ENCODE data around the gene C2CD4D. TPM values are rescaled to one million over a fixed set of nuclear protein-coding genes. Genes with fewer than 3 reads are reported as not detected.
"Not testable (repeated sequence)": the region's sequence is repeated elsewhere in the genome, so short reads cannot be mapped to it uniquely, and the experiment has no call there.

C2CD4D gene
- polyA plus RNA-seq, 4 donors: 0.46 to 0.62 TPM; not detected in 2

- WGBS, 3 donors: 44 to 47% (median 45%) methylated on average over 2 of the region's 2 CpGs
- no peak for DNase-seq
Observed at GRCh38 chr1:151864411-151864810, 24.8 kb upstream of the C2CD4D start.

DNA sequence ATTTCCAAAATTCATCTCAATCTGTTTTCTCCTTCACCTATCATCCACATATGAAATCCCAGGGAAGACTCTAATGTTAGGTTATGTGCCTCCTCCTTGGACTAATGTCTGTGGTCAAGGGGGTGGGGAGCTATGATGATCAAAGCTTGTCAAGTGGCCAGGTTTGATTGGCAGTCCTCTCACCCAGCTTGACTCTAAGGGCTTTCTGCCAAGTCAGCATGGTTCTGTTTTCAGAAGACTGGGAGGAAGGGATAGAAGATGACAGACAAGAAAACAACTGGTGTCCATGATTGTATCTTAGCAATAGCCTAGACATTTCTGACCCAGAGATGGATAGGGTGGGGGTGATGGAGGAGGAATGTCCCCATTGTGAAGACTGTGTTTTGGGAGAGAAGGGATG lies 23.0 kb upstream of the C2CD4D start:
- Histone ChIP-seq H3K4me1 (ENCODE audit: control insufficient read depth in 3 of 3, insufficient read depth in 2 of 3, low read depth in 1 of 3, low read length in 2 of 3) (no peaks in the 10 kb centered on the region), H3K27me3 (ENCODE audit: control insufficient read depth in 3 of 3, insufficient read depth in 3 of 3, low read length in 3 of 3) (no peaks in the 10 kb centered on the region), H3K9me3 (ENCODE audit: control insufficient read depth in 2 of 2, insufficient read depth in 1 of 2, low read depth in 1 of 2, low read length in 1 of 2) (no peaks in the 10 kb centered on the region), H3K36me3 (ENCODE audit: control insufficient read depth in 3 of 3, insufficient read depth in 2 of 3, low read depth in 1 of 3, low read length in 3 of 3) (no peaks in the 10 kb centered on the region), H3K4me3 (ENCODE audit: low read depth in 1 of 3, low read length in 3 of 3) (no peak overlapping the region), H3K27ac (ENCODE audit: low read depth in 1 of 3, low read length in 2 of 3) (no peak overlapping the region)
- no peak for DNase-seq
- no peak for FAIRE-seq

More at GRCh38 chr1:151864411-151864810, 24.8 kb upstream of the C2CD4D start:
- Histone ChIP-seq H3K27me3 (ENCODE audit: control insufficient read depth in 3 of 3, insufficient read depth in 3 of 3, low read length in 3 of 3) (no peaks in the 10 kb centered on the region), H3K4me3 (ENCODE audit: low read depth in 1 of 3, low read length in 3 of 3) (no peak overlapping the region), H3K4me1 (ENCODE audit: control insufficient read depth in 3 of 3, insufficient read depth in 2 of 3, low read depth in 1 of 3, low read length in 2 of 3) (no peaks in the 10 kb centered on the region), H3K36me3 (ENCODE audit: control insufficient read depth in 3 of 3, insufficient read depth in 2 of 3, low read depth in 1 of 3, low read length in 3 of 3) (no peaks in the 10 kb centered on the region), H3K27ac (ENCODE audit: low read depth in 1 of 3, low read length in 2 of 3) (no peak overlapping the region), H3K9me3 (ENCODE audit: control insufficient read depth in 2 of 2, insufficient read depth in 1 of 2, low read depth in 1 of 2, low read length in 1 of 2) (no peaks in the 10 kb centered on the region)
- no peak for FAIRE-seq

GRCh38 chr1:151860504-151861187 lies 21.0 kb upstream of the C2CD4D start:
- 84 to 86% (median 84%) methylated on average over 7 of the region's 7 CpGs for WGBS, 3 donors

GRCh38 chr1:151859891-151860293 lies 20.3 kb upstream of the C2CD4D start:
- 81 to 86% (median 83%) methylated on average over 6 of the region's 6 CpGs for WGBS, 3 donors
- Histone ChIP-seq H3K4me3 (ENCODE audit: low read depth in 1 of 3, low read length in 3 of 3) (no peak overlapping the region), H3K36me3 (ENCODE audit: control insufficient read depth in 3 of 3, insufficient read depth in 2 of 3, low read depth in 1 of 3, low read length in 3 of 3) (no peaks in the 10 kb centered on the region), H3K27me3 (ENCODE audit: control insufficient read depth in 3 of 3, insufficient read depth in 3 of 3, low read length in 3 of 3) (no peaks in the 10 kb centered on the region), H3K27ac (ENCODE audit: low read depth in 1 of 3, low read length in 2 of 3) (no peak overlapping the region), H3K4me1 (ENCODE audit: control insufficient read depth in 3 of 3, insufficient read depth in 2 of 3, low read depth in 1 of 3, low read length in 2 of 3) (no peaks in the 10 kb centered on the region), H3K9me3 (ENCODE audit: control insufficient read depth in 2 of 2, insufficient read depth in 1 of 2, low read depth in 1 of 2, low read length in 1 of 2) (no peaks in the 10 kb centered on the region)
- DNase-seq: no peak
- FAIRE-seq: no peak

More at GRCh38 chr1:151860504-151861187, 21.0 kb upstream of the C2CD4D start:
- no peak overlapping the region for H3K27ac ChIP-seq (ENCODE audit: low read depth in 1 of 3, low read length in 2 of 3)
- no peaks in the 10 kb centered on the region for H3K27me3 ChIP-seq (ENCODE audit: control insufficient read depth in 3 of 3, insufficient read depth in 3 of 3, low read length in 3 of 3)
- H3K9me3 ChIP-seq (ENCODE audit: control insufficient read depth in 2 of 2, insufficient read depth in 1 of 2, low read depth in 1 of 2, low read length in 1 of 2): no peaks in the 10 kb centered on the region
- no peaks in the 10 kb centered on the region for H3K4me1 ChIP-seq (ENCODE audit: control insufficient read depth in 3 of 3, insufficient read depth in 2 of 3, low read depth in 1 of 3, low read length in 2 of 3)
- FAIRE-seq (no peak), DNase-seq (no peak)
- H3K4me3 ChIP-seq (ENCODE audit: low read depth in 1 of 3, low read length in 3 of 3): no peak overlapping the region
- H3K36me3 ChIP-seq (ENCODE audit: control insufficient read depth in 3 of 3, insufficient read depth in 2 of 3, low read depth in 1 of 3, low read length in 3 of 3): no peaks in the 10 kb centered on the region

- Histone ChIP-seq H3K9me3 (ENCODE audit: control insufficient read depth in 2 of 2, insufficient read depth in 1 of 2, low read depth in 1 of 2, low read length in 1 of 2) (no peaks in the 10 kb centered on the region), H3K4me1 (ENCODE audit: control insufficient read depth in 3 of 3, insufficient read depth in 2 of 3, low read depth in 1 of 3, low read length in 2 of 3) (no peaks in the 10 kb centered on the region), H3K27ac (ENCODE audit: low read depth in 1 of 3, low read length in 2 of 3) (no peak overlapping the region), H3K27me3 (ENCODE audit: control insufficient read depth in 3 of 3, insufficient read depth in 3 of 3, low read length in 3 of 3) (no peaks in the 10 kb centered on the region), H3K4me3 (ENCODE audit: low read depth in 1 of 3, low read length in 3 of 3) (no peak overlapping the region), H3K36me3 (ENCODE audit: control insufficient read depth in 3 of 3, insufficient read depth in 2 of 3, low read depth in 1 of 3, low read length in 3 of 3) (no peaks in the 10 kb centered on the region)
- no peak for DNase-seq
- no peak for FAIRE-seq
- 90 to 94% (median 92%) methylated on average over 6 of the region's 6 CpGs for WGBS, 3 donors
Observed at GRCh38 chr1:151858886-151859665, 19.5 kb upstream of the C2CD4D start.

DNA sequence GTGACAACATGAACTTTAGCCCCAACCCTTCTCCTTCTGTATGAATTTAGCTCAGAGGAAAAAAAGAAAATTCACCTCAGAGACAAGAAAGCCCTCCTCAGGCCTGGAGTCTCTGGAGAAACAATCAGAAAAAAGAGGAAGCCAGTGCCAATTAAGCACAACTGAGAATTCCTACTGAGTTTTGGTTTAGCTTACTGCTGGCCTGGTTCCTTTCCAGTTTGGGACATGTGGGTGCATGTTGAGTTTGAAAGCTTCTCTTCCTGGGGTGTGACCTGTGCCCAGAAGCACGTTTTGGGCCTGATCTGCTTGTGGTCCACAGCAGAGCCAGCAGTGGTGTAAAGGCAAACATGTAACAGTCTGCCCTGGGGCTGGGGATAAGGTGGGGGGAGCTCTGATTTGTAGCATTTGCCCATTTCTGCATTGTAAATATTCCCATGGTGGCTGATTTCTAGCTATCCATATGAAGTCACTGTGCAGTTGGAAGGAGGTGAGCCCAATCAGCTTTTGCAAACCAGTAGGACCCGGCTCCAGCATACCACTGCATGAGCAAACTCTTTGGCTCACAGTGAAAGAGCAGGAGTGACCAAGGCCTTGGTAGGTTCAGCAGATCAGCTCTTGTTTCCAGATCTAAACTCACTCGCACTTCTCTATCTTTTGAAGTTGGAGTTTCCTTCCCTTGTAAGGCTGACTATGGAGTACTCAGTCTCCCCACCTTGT lies 18.6 kb upstream of the C2CD4D start:
- FAIRE-seq (no peak), DNase-seq (no peak)
- Histone ChIP-seq H3K4me3 (ENCODE audit: low read depth in 1 of 3, low read length in 3 of 3) (no peak overlapping the region), H3K27me3 (ENCODE audit: control insufficient read depth in 3 of 3, insufficient read depth in 3 of 3, low read length in 3 of 3) (no peaks in the 10 kb centered on the region), H3K4me1 (ENCODE audit: control insufficient read depth in 3 of 3, insufficient read depth in 2 of 3, low read depth in 1 of 3, low read length in 2 of 3) (no peaks in the 10 kb centered on the region), H3K36me3 (ENCODE audit: control insufficient read depth in 3 of 3, insufficient read depth in 2 of 3, low read depth in 1 of 3, low read length in 3 of 3) (no peaks in the 10 kb centered on the region), H3K27ac (ENCODE audit: low read depth in 1 of 3, low read length in 2 of 3) (no peak overlapping the region), H3K9me3 (ENCODE audit: control insufficient read depth in 2 of 2, insufficient read depth in 1 of 2, low read depth in 1 of 2, low read length in 1 of 2) (no peaks in the 10 kb centered on the region)
- WGBS, 3 donors: 67 to 75% (median 67%) methylated on average over 3 of the region's 3 CpGs

- no peaks in the 10 kb centered on the region for H3K4me1 ChIP-seq (ENCODE audit: control insufficient read depth in 3 of 3, insufficient read depth in 2 of 3, low read depth in 1 of 3, low read length in 2 of 3)
- no peak overlapping the region for H3K27ac ChIP-seq (ENCODE audit: low read depth in 1 of 3, low read length in 2 of 3)
- H3K27me3 ChIP-seq (ENCODE audit: control insufficient read depth in 3 of 3, insufficient read depth in 3 of 3, low read length in 3 of 3): no peaks in the 10 kb centered on the region
- H3K36me3 ChIP-seq (ENCODE audit: control insufficient read depth in 3 of 3, insufficient read depth in 2 of 3, low read depth in 1 of 3, low read length in 3 of 3): no peaks in the 10 kb centered on the region
- WGBS, 3 donors: 51 to 80% (median 72%) methylated on average over 4 of the region's 4 CpGs
- DNase-seq: no peak
- no peaks in the 10 kb centered on the region for H3K9me3 ChIP-seq (ENCODE audit: control insufficient read depth in 2 of 2, insufficient read depth in 1 of 2, low read depth in 1 of 2, low read length in 1 of 2)
- no peak for FAIRE-seq
- no peak overlapping the region for H3K4me3 ChIP-seq (ENCODE audit: low read depth in 1 of 3, low read length in 3 of 3)
Observed at GRCh38 chr1:151855933-151856332, 16.3 kb upstream of the C2CD4D start.

GRCh38 chr1:151855516-151855915 lies 15.9 kb upstream of the C2CD4D start:
- not testable (repeated sequence) for FAIRE-seq; H3K36me3 ChIP-seq (ENCODE audit: control insufficient read depth in 3 of 3, insufficient read depth in 2 of 3, low read depth in 1 of 3, low read length in 3 of 3); H3K27ac ChIP-seq (ENCODE audit: low read depth in 1 of 3, low read length in 2 of 3); H3K9me3 ChIP-seq (ENCODE audit: control insufficient read depth in 2 of 2, insufficient read depth in 1 of 2, low read depth in 1 of 2, low read length in 1 of 2); DNase-seq; H3K27me3 ChIP-seq (ENCODE audit: control insufficient read depth in 3 of 3, insufficient read depth in 3 of 3, low read length in 3 of 3); H3K4me3 ChIP-seq (ENCODE audit: low read depth in 1 of 3, low read length in 3 of 3); H3K4me1 ChIP-seq (ENCODE audit: control insufficient read depth in 3 of 3, insufficient read depth in 2 of 3, low read depth in 1 of 3, low read length in 2 of 3)
- 82 to 92% (median 87%) methylated on average over 8 of the region's 8 CpGs for whole genome bisulfite sequencing, 3 donors

Measured in small intestine (tissue), 7 donors.